Measurements from ENCODE around the gene MZB1. TPM values are rescaled to one million over a fixed set of nuclear protein-coding genes. Genes with fewer than 3 reads are reported as not detected.

The MZB1 gene
- total and polyA plus RNA-seq, 9 donors: 0.50 to 1.8 (median 1.2) TPM; not detected in 1

GRCh38 chr5:139408191-139408590 is 18.5 kb upstream of the MZB1 start:
- H3K9me3 ChIP-seq: no peaks in the 10 kb centered on the region
- intact Hi-C loops (cut with DNase I): no loop called here
- DNase-seq: no peak
- H3K4me3 ChIP-seq: no peak overlapping the region
- WGBS, 3 donors: 83 to 88% (median 87%) methylated on average over 7 of the region's 7 CpGs
- H3K27ac ChIP-seq: no peak overlapping the region
- no peaks in the 10 kb centered on the region for H3K36me3 ChIP-seq
- H3K4me1 ChIP-seq (ENCODE audit: insufficient read depth): no peaks in the 10 kb centered on the region
- no peaks in the 10 kb centered on the region for H3K27me3 ChIP-seq
- TF ChIP-seq POLR2A (IDR thresholded peaks at IDR 0.05): no peak
- no peak for TF ChIP-seq EP300 (IDR thresholded peaks at IDR 0.05)
- TF ChIP-seq CTCF (IDR thresholded peaks at IDR 0.05): no peak

- TF ChIP-seq EP300 (IDR thresholded peaks at IDR 0.05): no peak
- no peak for TF ChIP-seq POLR2A (IDR thresholded peaks at IDR 0.05)
- TF ChIP-seq CTCF (IDR thresholded peaks at IDR 0.05): no peak
- intact Hi-C loops (cut with DNase I): no loop called here
- H3K9me3 ChIP-seq: no peaks in the 10 kb centered on the region
Observed at GRCh38 chr5:139407517-139407916, 17.8 kb upstream of the MZB1 start.

GRCh38 chr5:139406963-139407362 is 17.2 kb upstream of the MZB1 start:
- Histone ChIP-seq H3K27me3 (no peaks in the 10 kb centered on the region), H3K4me1 (ENCODE audit: insufficient read depth) (no peaks in the 10 kb centered on the region), H3K4me3 (no peak overlapping the region), H3K27ac (no peak overlapping the region), H3K9me3 (no peaks in the 10 kb centered on the region), H3K36me3 (no peaks in the 10 kb centered on the region)
- 55 to 65% (median 64%) methylated on average over 2 of the region's 2 CpGs for WGBS, 3 donors
- intact Hi-C loops (cut with DNase I): no loop called here
- no peak for DNase-seq
- TF ChIP-seq POLR2A (IDR thresholded peaks at IDR 0.05) (no peak), EP300 (IDR thresholded peaks at IDR 0.05) (no peak), CTCF (IDR thresholded peaks at IDR 0.05) (no peak)

More at GRCh38 chr5:139407517-139407916, 17.8 kb upstream of the MZB1 start:
- H3K4me1 ChIP-seq (ENCODE audit: insufficient read depth): no peaks in the 10 kb centered on the region
- H3K27ac ChIP-seq: no peak overlapping the region
- no peak for DNase-seq
- no peak overlapping the region for H3K4me3 ChIP-seq
- H3K36me3 ChIP-seq: no peaks in the 10 kb centered on the region
- no peaks in the 10 kb centered on the region for H3K27me3 ChIP-seq

- Histone ChIP-seq H3K4me1 (ENCODE audit: insufficient read depth) (no peaks in the 10 kb centered on the region), H3K27ac (peak overlapping the region in 1 of 2 donors; percentile 94), H3K4me3 (peak overlapping the region; percentile 52), H3K9me3 (no peaks in the 10 kb centered on the region), H3K27me3 (no peaks in the 10 kb centered on the region), H3K36me3 (no peaks in the 10 kb centered on the region)
- TF ChIP-seq CTCF (IDR thresholded peaks at IDR 0.05): no peak
- no peak for TF ChIP-seq POLR2A (IDR thresholded peaks at IDR 0.05)
- no peak for TF ChIP-seq EP300 (IDR thresholded peaks at IDR 0.05)
- intact Hi-C loops (cut with DNase I): no loop called here
- DNase-seq: no peak
- 59 to 68% (median 61%) methylated on average over 5 of the region's 5 CpGs for WGBS, 3 donors
Observed at GRCh38 chr5:139404484-139404840, 14.7 kb upstream of the MZB1 start.
